PC-3 (cell line): ENCODE data around the gene RABAC1. TPM values are rescaled to one million over a fixed set of nuclear protein-coding genes. Genes with fewer than 3 reads are reported as not detected.

Experiments used
- ATAC-seq: fragments of 200-7000 bp; cut with Tn5 transposase; 2 replicates; pipeline ENCODE4 v1.9.1; 2020; ENCODE audit warnings: mild to moderate bottlenecking, moderate library complexity
- BruUV-seq: library from RNA; stranded (reverse); fragments of 400-500 nt; replicated peaks from 2 replicates; lab custom pipeline; 2021; lab: Mats Ljungman, UMichigan
- CTCF ChIA-PET: fragments of 300-600 bp; sonication (Branson Sonifier 250); formaldehyde crosslinking; loops from one replicate; lab custom pipeline; 2022; ENCODE audit warnings: antibody characterized with exemption; lab: Charles Lee
- POLR2A ChIA-PET: fragments of 300-600 bp; sonication (Branson Sonifier 250); formaldehyde crosslinking; loops from one replicate; lab custom pipeline; 2022; ENCODE audit warnings: antibody characterized with exemption; ENCODE audit not compliant: unreplicated experiment; lab: Charles Lee
- DNase-seq: peaks from one replicate; pipeline ENCODE4 v3.0.0-alpha.2; 2015
- H2AFZ ChIP-seq: fragments of 300-600 bp; sonication (generic); 2 replicates; pipeline ENCODE4 v1.6.0; 2016; ENCODE audit warnings: antibody characterized with exemption, low read length
- H3F3A ChIP-seq: fragments of 300-600 bp; sonication (generic); one replicate; pipeline ENCODE4 v1.6.0; 2017; ENCODE audit warnings: antibody characterized with exemption, low read length, control low read depth, mild to moderate bottlenecking; ENCODE audit not compliant: unreplicated experiment
- H3K27ac ChIP-seq: fragments of 300-600 bp; sonication (generic); 2 replicates; pipeline ENCODE4 v1.5.1; 2016; ENCODE audit warnings: mild to moderate bottlenecking, low read length
- H3K27me3 ChIP-seq: fragments of 300-600 bp; sonication (generic); 2 replicates; pipeline ENCODE4 v1.6.1; 2016; ENCODE audit warnings: low read length, mixed read lengths
- H3K36me3 ChIP-seq: fragments of 300-600 bp; sonication (generic); 2 replicates; pipeline ENCODE4 v1.6.1; 2016; ENCODE audit warnings: low read depth, mixed run types, low read length, mixed read lengths
- H3K4me1 ChIP-seq: fragments of 300-600 bp; sonication (generic); 2 replicates; pipeline ENCODE4 v1.5.1; 2016; ENCODE audit warnings: low read length; ENCODE audit not compliant: insufficient read depth
- H3K4me2 ChIP-seq: fragments of 300-600 bp; sonication (generic); 2 replicates; pipeline ENCODE4 v1.6.0; 2016; ENCODE audit warnings: low read length
- H3K4me3 ChIP-seq: fragments of 300-600 bp; sonication (generic); 2 replicates; pipeline ENCODE4 v1.5.1; 2016; ENCODE audit warnings: mild to moderate bottlenecking, low read length, mixed read lengths
- H3K79me2 ChIP-seq: fragments of 300-600 bp; sonication (generic); 2 replicates; pipeline ENCODE4 v1.6.1; 2017; ENCODE audit warnings: low read length, mixed read lengths
- H3K9ac ChIP-seq: fragments of 300-600 bp; sonication (generic); 2 replicates; pipeline ENCODE4 v1.6.0; 2016; ENCODE audit warnings: mild to moderate bottlenecking, low read length
- H3K9me2 ChIP-seq: fragments of 300-600 bp; sonication (generic); replicated peaks from 2 replicates; pipeline ENCODE4 v1.6.1; 2016; ENCODE audit warnings: mixed run types, low read length, mixed read lengths
- H3K9me3 ChIP-seq: fragments of 300-600 bp; sonication (generic); 2 replicates; pipeline ENCODE4 v1.6.1; 2016; ENCODE audit warnings: low read length, mixed read lengths
- H4K20me1 ChIP-seq: fragments of 300-600 bp; sonication (generic); 2 replicates; pipeline ENCODE4 v1.6.1; 2016; ENCODE audit warnings: low read length, mixed read lengths
- CTCF ChIP-seq: fragments of 300-600 bp; sonication (generic); conservative IDR thresholded peaks from 2 replicates; pipeline ENCODE4 v1.5.1; 2017; ENCODE audit warnings: antibody characterized with exemption, low read depth, mild to moderate bottlenecking, low read length
- EZH2 ChIP-seq: fragments of 300-600 bp; sonication (generic); IDR thresholded peaks from one replicate; pipeline ENCODE4 v1.6.1; 2017; ENCODE audit warnings: antibody characterized with exemption, mild to moderate bottlenecking, low read length; ENCODE audit not compliant: unreplicated experiment
- EZH2phosphoT487 ChIP-seq: fragments of 300-600 bp; sonication (generic); IDR thresholded peaks from 2 replicates; pipeline ENCODE4 v1.6.1; 2018; ENCODE audit warnings: mild to moderate bottlenecking, antibody characterized with exemption, low read length, borderline replicate concordance
- intact Hi-C: fragments of 100-400 bp; cut with micrococcal nuclease; formaldehyde crosslinking; loops from 2 replicates; pipeline ENCODE4 v1.9.0; 2023
- total RNA-seq: library from RNA; depleted of rRNA; stranded (reverse); fragments of >200 nt; gene quantifications from 2 replicates; pipeline ENCODE4 v1.2.3, GENCODE V29; 2014

Gene RABAC1
- total RNA-seq, 1 experiment from 2014 or later, result 158 TPM

DNA sequence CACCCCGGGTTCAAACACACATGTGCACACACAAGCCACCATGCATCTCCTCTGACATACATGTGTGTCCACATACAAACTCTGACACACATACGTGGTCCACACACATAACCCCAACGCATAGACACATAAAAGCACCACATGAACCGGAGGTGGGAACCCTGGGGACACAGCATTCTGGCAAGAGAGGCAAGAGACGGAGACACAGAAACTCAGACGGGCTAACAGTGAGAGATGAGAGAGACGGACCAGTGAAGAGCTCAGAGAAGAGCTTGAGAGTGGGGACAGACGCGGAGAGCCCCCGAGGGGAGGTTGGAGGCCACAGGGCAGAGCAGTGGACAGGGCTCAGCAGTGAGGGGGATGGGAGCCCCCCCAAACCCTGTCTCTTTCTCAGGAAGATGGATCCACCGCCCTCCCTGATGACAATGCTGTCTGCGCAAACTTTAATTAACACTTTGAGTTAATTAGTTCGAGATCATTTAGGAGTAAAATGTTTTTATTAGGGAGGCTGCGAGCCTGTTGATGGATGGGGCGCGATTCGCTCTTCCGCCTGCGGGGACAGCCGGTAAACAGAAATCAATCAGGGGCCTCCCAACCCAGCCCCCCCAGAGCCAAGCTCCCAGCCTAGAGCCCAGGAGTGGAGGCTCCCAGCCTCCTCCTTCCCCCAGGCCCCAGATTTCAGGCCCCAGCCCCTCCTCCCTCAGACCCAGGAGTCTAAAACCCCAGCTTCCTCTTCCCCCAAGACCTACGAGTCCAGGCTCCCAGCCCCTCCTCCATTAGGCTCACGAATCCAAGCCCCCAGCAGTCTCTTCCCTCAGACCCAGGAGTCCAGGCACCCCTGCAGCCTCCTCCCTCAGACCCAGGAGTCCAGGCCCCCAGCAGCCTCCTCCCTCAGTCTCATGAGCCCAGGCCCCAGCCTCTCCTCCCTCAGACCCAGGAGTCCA is 21.3 kb downstream of the RABAC1 start:
- ATAC-seq, result no peak
- ChIA-PET CTCF (no interaction called here), POLR2A (no interaction called here)
- Histone ChIP-seq H3K4me2 (no peak overlapping the region), H3K4me3 (no peak overlapping the region), H3K36me3 (no peaks in the 10 kb centered on the region), H3K79me2 (no peaks in the 10 kb centered on the region), H4K20me1 (no peaks in the 10 kb centered on the region), H3K9ac (no peak overlapping the region), H3K27me3 (no peaks in the 10 kb centered on the region), H2AFZ (no peak overlapping the region), H3K27ac (no peak overlapping the region), H3F3A (no peaks in the 10 kb centered on the region), H3K9me2 (no peaks in the 10 kb centered on the region), H3K9me3 (no peaks in the 10 kb centered on the region), H3K4me1 (0 out of 2 replicates have a peak, but pooled peaks cover 9% of the 10 kb centered on the region)
- BruUV-seq, result no TSS peak
- intact Hi-C loops, result loop anchor here (5.0 kb wide), 2 partner anchors 50 to 65 kb away; no protein-coding TSS in a partner anchor
- TF ChIP-seq EZH2, result no peak
- TF ChIP-seq CTCF, result no peak
- no peak for TF ChIP-seq EZH2phosphoT487
- DNase-seq, result no peak

DNA sequence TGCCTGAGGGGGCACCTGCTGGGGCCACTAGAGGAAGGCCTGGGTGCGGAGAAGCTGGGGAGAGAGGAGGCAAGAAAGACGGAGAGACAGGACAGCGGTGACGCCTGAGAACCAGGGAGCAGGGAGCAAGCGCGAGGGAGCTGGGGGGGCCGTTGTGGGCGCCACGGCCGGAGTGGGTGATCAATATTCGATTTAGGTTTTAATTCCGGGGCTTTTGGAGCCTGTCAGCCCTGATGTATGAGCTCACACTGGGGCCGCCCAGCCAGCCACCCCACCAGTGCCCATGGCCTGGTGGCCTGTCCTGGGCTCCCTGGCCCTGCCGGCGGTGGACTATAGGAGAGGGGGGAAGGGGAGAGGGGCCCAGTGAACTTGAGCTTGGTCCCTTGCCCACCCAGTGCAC is 22.2 kb downstream of the RABAC1 start:
- no peak for TF ChIP-seq CTCF
- H4K20me1 ChIP-seq, result no peaks in the 10 kb centered on the region
- no peaks in the 10 kb centered on the region for H3K27me3 ChIP-seq
- intact Hi-C loops, result loop anchor here (5.0 kb wide), 2 partner anchors 50 to 65 kb away; no protein-coding TSS in a partner anchor
- no peak overlapping the region for H3K4me3 ChIP-seq
- H3K9me3 ChIP-seq, result no peaks in the 10 kb centered on the region
- ChIA-PET CTCF (interaction anchor here (1.5 kb wide), 1 partner anchor 50 kb away, joined by 3 read pairs; no protein-coding TSS in a partner anchor), POLR2A (no interaction called here)
- no peaks in the 10 kb centered on the region for H3K36me3 ChIP-seq
- H3K9me2 ChIP-seq, result no peaks in the 10 kb centered on the region
- 0 out of 2 replicates have a peak, but pooled peaks cover 9% of the 10 kb centered on the region for H3K4me1 ChIP-seq
- H3K4me2 ChIP-seq, result no peak overlapping the region
- H3F3A ChIP-seq, result no peaks in the 10 kb centered on the region
- no peak overlapping the region for H2AFZ ChIP-seq
- no peak for ATAC-seq
- no peak overlapping the region for H3K27ac ChIP-seq
- H3K9ac ChIP-seq, result no peak overlapping the region
- no TSS peak for BruUV-seq
- no peak for DNase-seq
- H3K79me2 ChIP-seq, result no peaks in the 10 kb centered on the region
